Measurements from ENCODE around the gene INTS2.
"Not testable (repeated sequence)": the region's sequence is repeated elsewhere in the genome, so short reads cannot be mapped to it uniquely, and the experiment has no call there.

The INTS2 gene

GRCh38 chr17:61819265-61819664 lies 108.5 kb downstream of the INTS2 start:
- DNase-seq (ENCODE audit: low read depth): not testable (repeated sequence)

- no peak for DNase-seq (ENCODE audit: low read depth)
These were observed 109.6 kb downstream of the INTS2 start for GRCh38 chr17:61818225-61818624.

GRCh38 chr17:61817452-61817851 lies 110.3 kb downstream of the INTS2 start:
- no peak for DNase-seq (ENCODE audit: low read depth)

- no peak for DNase-seq (ENCODE audit: low read depth)
These were observed 111.2 kb downstream of the INTS2 start for GRCh38 chr17:61816538-61816937.

GRCh38 chr17:61815863-61816503 lies 111.8 kb downstream of the INTS2 start:
- DNase-seq (ENCODE audit: low read depth): no peak
